Measurements from ENCODE around the gene TBC1D5.
"Not testable (repeated sequence)": the region's sequence is repeated elsewhere in the genome, so short reads cannot be mapped to it uniquely, and the experiment has no call there.

Gene TBC1D5

GRCh38 chr3:17532446-17532845 lies 210.0 kb downstream of the TBC1D5 start:
- DNase-seq, result not testable (repeated sequence)

GRCh38 chr3:17529677-17530076 lies 212.8 kb downstream of the TBC1D5 start:
- DNase-seq, result no peak

- no peak for DNase-seq
Observed at GRCh38 chr3:17518189-17519059, 224.0 kb downstream of the TBC1D5 start.

- DNase-seq, result no peak
Observed at GRCh38 chr3:17515445-17516234, 226.8 kb downstream of the TBC1D5 start.

GRCh38 chr3:17514597-17514996 lies 227.8 kb downstream of the TBC1D5 start:
- DNase-seq, result no peak

- no peak for DNase-seq
Observed at GRCh38 chr3:17510265-17510664, 232.2 kb downstream of the TBC1D5 start.

GRCh38 chr3:17508180-17508752 lies 234.2 kb downstream of the TBC1D5 start:
- no peak for DNase-seq

- DNase-seq, result no peak
Observed at GRCh38 chr3:17507480-17507879, 235.0 kb downstream of the TBC1D5 start.

- no peak for DNase-seq
Observed at GRCh38 chr3:17505856-17506255, 236.6 kb downstream of the TBC1D5 start.

- DNase-seq, result no peak
Observed at GRCh38 chr3:17501745-17502144, 240.7 kb downstream of the TBC1D5 start.

GRCh38 chr3:17500618-17501017 lies 241.8 kb downstream of the TBC1D5 start:
- DNase-seq, result no peak

- DNase-seq, result no peak
Observed at GRCh38 chr3:17494117-17494809, 248.2 kb downstream of the TBC1D5 start.

GRCh38 chr3:17491601-17492000 lies 250.8 kb downstream of the TBC1D5 start:
- DNase-seq, result no peak

GRCh38 chr3:17491190-17491589 lies 251.2 kb downstream of the TBC1D5 start:
- not testable (repeated sequence) for DNase-seq

- DNase-seq, result no peak
Observed at GRCh38 chr3:17489139-17489538, 253.3 kb downstream of the TBC1D5 start.

- DNase-seq, result no peak
Observed at GRCh38 chr3:17481116-17481515, 261.3 kb downstream of the TBC1D5 start.

- no peak for DNase-seq
Observed at GRCh38 chr3:17479681-17480405, 262.6 kb downstream of the TBC1D5 start.

GRCh38 chr3:17478673-17479072 lies 263.8 kb downstream of the TBC1D5 start:
- no peak for DNase-seq

GRCh38 chr3:17473761-17474160 lies 268.7 kb downstream of the TBC1D5 start:
- DNase-seq, result no peak

GRCh38 chr3:17469954-17470353 lies 272.5 kb downstream of the TBC1D5 start:
- no peak for DNase-seq

GRCh38 chr3:17469520-17469919 lies 272.9 kb downstream of the TBC1D5 start:
- no peak for DNase-seq

GRCh38 chr3:17466028-17466427 lies 276.4 kb downstream of the TBC1D5 start:
- DNase-seq, result no peak
